ENCODE results near the gene PTOV1.

Gene PTOV1

GRCh38 chr19:49894011-49894664, 43.2 kb downstream of the PTOV1 start:
- no peak for TF ChIP-seq CTCF (IDR thresholded peaks at IDR 0.05; ENCODE audit: low read depth, low read length, missing control alignments)
- DNase-seq (ENCODE audit: extremely low read depth, low read depth), result no peak
- no peak overlapping the region for H3K4me3 ChIP-seq (replicated peaks; ENCODE audit: low read depth, low read length)

GRCh38 chr19:49894879-49895565, 44.1 kb downstream of the PTOV1 start:
- DNase-seq (ENCODE audit: extremely low read depth, low read depth), result no peak
- no peak overlapping the region for H3K4me3 ChIP-seq (replicated peaks; ENCODE audit: low read depth, low read length)
- no peak for TF ChIP-seq CTCF (IDR thresholded peaks at IDR 0.05; ENCODE audit: low read depth, low read length, missing control alignments)

- no peak for TF ChIP-seq CTCF (IDR thresholded peaks at IDR 0.05; ENCODE audit: low read depth, low read length, missing control alignments)
- no peak for DNase-seq (ENCODE audit: extremely low read depth, low read depth)
- no peak overlapping the region for H3K4me3 ChIP-seq (replicated peaks; ENCODE audit: low read depth, low read length)
These were observed 44.8 kb downstream of the PTOV1 start for GRCh38 chr19:49895566-49896297.

GRCh38 chr19:49896863-49897621, 46.1 kb downstream of the PTOV1 start, which contains the start of gene IL4I1:
Gene IL4I1, minus strand, starts transcription at chr19:49896887. Its CDS starts 727 bp downstream, at chr19:49896160.
- no peak within 1 kb of the TSS for H3K4me3 ChIP-seq (replicated peaks; ENCODE audit: low read depth, low read length)
- no peak for TF ChIP-seq CTCF (IDR thresholded peaks at IDR 0.05; ENCODE audit: low read depth, low read length, missing control alignments)
- no peak for DNase-seq (ENCODE audit: extremely low read depth, low read depth)

GRCh38 chr19:49904136-49904535, 53.2 kb downstream of the PTOV1 start:
- DNase-seq (ENCODE audit: extremely low read depth, low read depth), result no peak
- H3K4me3 ChIP-seq (replicated peaks; ENCODE audit: low read depth, low read length), result no peak overlapping the region
- no peak for TF ChIP-seq CTCF (IDR thresholded peaks at IDR 0.05; ENCODE audit: low read depth, low read length, missing control alignments)

GRCh38 chr19:49906879-49907564, 56.1 kb downstream of the PTOV1 start:
- no peak for TF ChIP-seq CTCF (IDR thresholded peaks at IDR 0.05; ENCODE audit: low read depth, low read length, missing control alignments)
- H3K4me3 ChIP-seq (replicated peaks; ENCODE audit: low read depth, low read length), result no peak overlapping the region
- DNase-seq (ENCODE audit: extremely low read depth, low read depth), result no peak
